Upper lobe of right lung (tissue), 1 donor: ENCODE measurements around the gene TRIM44. TPM values are rescaled to one million over a fixed set of nuclear protein-coding genes. Genes with fewer than 3 reads are reported as not detected.

Source experiments
- ATAC-seq: fragments of 200-7000 bp; cut with Tn5 transposase; one replicate; pipeline ENCODE4 v1.9.1; 2020; ENCODE audit warnings: mild to moderate bottlenecking, moderate library complexity
- DNase-seq: peaks from one replicate; pipeline ENCODE4 v3.0.0-alpha.2; 2020
- H3K27ac ChIP-seq: fragments of 200-600 bp; one replicate; pipeline ENCODE4 v1.8.0; 2022
- H3K27me3 ChIP-seq: fragments of 200-600 bp; one replicate; pipeline ENCODE4 v1.8.0; 2022; ENCODE audit warnings: mild to moderate bottlenecking
- H3K36me3 ChIP-seq: fragments of 200-600 bp; one replicate; pipeline ENCODE4 v1.8.0; 2022
- H3K4me1 ChIP-seq: fragments of 200-600 bp; one replicate; pipeline ENCODE4 v1.8.0; 2022
- H3K4me3 ChIP-seq: fragments of 200-600 bp; one replicate; pipeline ENCODE4 v1.8.0; 2022; ENCODE audit warnings: mild to moderate bottlenecking
- H3K9me3 ChIP-seq: fragments of 200-600 bp; one replicate; pipeline ENCODE4 v1.8.0; 2022
- CTCF ChIP-seq: fragments of 200-600 bp; IDR thresholded peaks from one replicate; pipeline ENCODE4 v1.8.0; 2022; ENCODE audit warnings: antibody characterized with exemption
- intact Hi-C: fragments of 100-400 bp; cut with DNase I; formaldehyde crosslinking; loops from one replicate; pipeline ENCODE4 v1.11.0; 2022
- total RNA-seq: library from RNA; stranded (reverse); fragmentation: NEBNext Ultra II Directional; extraction: Animal tissue kit (Norgen Biotek cat#: 25700); gene quantifications from one replicate; pipeline ENCODE4 v1.2.1, GENCODE V29; 2021
- donor health status: DM: no; HTN: yes; CAD: no; lungs with severe emphysema.

The TRIM44 gene
- total RNA-seq, 1 donor from 2014 or later, result 67.2 TPM

DNA sequence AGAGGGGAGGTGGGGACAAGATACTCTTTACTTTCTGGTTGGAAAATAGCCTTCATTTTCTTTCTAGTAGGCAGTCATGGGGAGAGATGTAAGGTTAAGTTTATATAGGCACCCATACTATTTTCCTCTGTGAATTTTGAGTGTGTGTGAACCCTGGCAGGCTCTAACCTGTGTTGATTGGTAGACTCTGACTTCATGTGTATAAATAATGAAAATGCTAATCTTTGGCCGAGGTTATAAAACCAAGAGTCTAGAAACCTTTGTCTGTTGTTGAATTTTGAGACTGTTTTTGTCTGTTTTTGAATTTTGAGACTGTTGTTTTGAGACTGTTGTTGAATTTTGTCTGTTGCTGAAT, 14.0 kb downstream of the TRIM44 start:
- no peak for ATAC-seq
- Histone ChIP-seq H3K4me3 (no peak overlapping the region), H3K27me3 (no peaks in the 10 kb centered on the region), H3K9me3 (no peaks in the 10 kb centered on the region), H3K4me1 (peaks cover 7% of the 10 kb centered on the region), H3K36me3 (no peaks in the 10 kb centered on the region), H3K27ac (no peak overlapping the region)
- DNase-seq, result no peak
- TF ChIP-seq CTCF, result no peak
- intact Hi-C loops, result no loop called here

GRCh38 chr11:35677904-35678303, 15.3 kb downstream of the TRIM44 start:
- ATAC-seq, result no peak
- Histone ChIP-seq H3K27ac (no peak overlapping the region), H3K4me3 (no peak overlapping the region), H3K27me3 (no peaks in the 10 kb centered on the region), H3K4me1 (peaks cover 8% of the 10 kb centered on the region), H3K36me3 (no peaks in the 10 kb centered on the region), H3K9me3 (no peaks in the 10 kb centered on the region)
- intact Hi-C loops, result no loop called here
- DNase-seq, result no peak
- TF ChIP-seq CTCF, result no peak

DNA sequence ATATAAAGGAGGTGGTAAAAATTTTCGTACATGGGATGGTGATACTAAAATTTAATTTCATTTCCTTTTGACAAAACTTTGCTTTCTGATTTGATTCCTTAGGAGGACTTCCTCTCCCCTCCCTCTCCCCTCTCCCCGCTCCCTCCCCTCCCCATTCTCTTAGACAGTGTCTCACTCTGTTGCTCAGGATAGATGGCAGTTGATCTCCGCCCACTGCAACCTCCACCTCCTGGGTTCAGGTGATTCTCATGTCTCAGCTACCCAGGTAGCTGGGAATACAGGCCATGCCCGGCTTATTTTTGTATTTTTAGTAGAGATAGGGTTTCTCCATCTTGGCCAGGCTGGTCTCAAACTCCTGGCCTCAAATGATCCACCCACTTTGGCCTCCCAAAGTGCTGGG, 15.9 kb downstream of the TRIM44 start:
- H3K4me1 ChIP-seq, result peaks cover 12% of the 10 kb centered on the region

GRCh38 chr11:35678975-35679374, 16.4 kb downstream of the TRIM44 start:
- peaks cover 17% of the 10 kb centered on the region for H3K4me1 ChIP-seq
- TF ChIP-seq CTCF, result no peak
- ATAC-seq, result no peak
- no peak overlapping the region for H3K4me3 ChIP-seq
- no peak overlapping the region for H3K27ac ChIP-seq
- no peak for DNase-seq
- no peaks in the 10 kb centered on the region for H3K9me3 ChIP-seq
- no peaks in the 10 kb centered on the region for H3K27me3 ChIP-seq
- H3K36me3 ChIP-seq, result no peaks in the 10 kb centered on the region
- intact Hi-C loops, result no loop called here

More for the DNA sequence above, 15.9 kb downstream of the TRIM44 start:
- intact Hi-C loops, result no loop called here
- H3K36me3 ChIP-seq, result no peaks in the 10 kb centered on the region
- ATAC-seq (no peak), DNase-seq (no peak)
- no peaks in the 10 kb centered on the region for H3K9me3 ChIP-seq
- no peak overlapping the region for H3K4me3 ChIP-seq
- no peak overlapping the region for H3K27ac ChIP-seq
- no peak for TF ChIP-seq CTCF
- no peaks in the 10 kb centered on the region for H3K27me3 ChIP-seq

DNA sequence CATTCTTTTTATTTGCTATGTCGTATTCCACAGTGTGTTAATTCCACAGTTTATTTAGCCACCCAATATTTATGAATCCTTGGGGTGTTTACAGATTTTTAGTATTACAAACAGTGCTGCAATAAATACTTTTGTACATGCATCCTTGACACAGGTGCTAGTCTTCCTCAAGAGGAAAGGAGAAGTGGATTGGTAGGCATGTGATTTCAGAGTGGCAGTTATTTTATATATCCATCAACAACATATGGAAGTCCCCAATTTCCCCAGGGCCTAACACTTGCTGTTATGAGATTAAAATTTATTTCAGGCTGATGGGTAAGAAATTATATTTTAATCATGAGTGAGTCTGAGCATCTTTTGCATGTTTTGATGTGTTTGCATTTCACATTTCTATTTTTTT, 17.9 kb downstream of the TRIM44 start:
- intact Hi-C loops, result no loop called here
- H3K27me3 ChIP-seq, result no peaks in the 10 kb centered on the region
- no peak overlapping the region for H3K27ac ChIP-seq
- peaks cover 24% of the 10 kb centered on the region for H3K4me1 ChIP-seq
- no peaks in the 10 kb centered on the region for H3K9me3 ChIP-seq
- H3K4me3 ChIP-seq, result no peak overlapping the region
- no peaks in the 10 kb centered on the region for H3K36me3 ChIP-seq
- TF ChIP-seq CTCF, result no peak
- DNase-seq, result no peak
- no peak for ATAC-seq

DNA sequence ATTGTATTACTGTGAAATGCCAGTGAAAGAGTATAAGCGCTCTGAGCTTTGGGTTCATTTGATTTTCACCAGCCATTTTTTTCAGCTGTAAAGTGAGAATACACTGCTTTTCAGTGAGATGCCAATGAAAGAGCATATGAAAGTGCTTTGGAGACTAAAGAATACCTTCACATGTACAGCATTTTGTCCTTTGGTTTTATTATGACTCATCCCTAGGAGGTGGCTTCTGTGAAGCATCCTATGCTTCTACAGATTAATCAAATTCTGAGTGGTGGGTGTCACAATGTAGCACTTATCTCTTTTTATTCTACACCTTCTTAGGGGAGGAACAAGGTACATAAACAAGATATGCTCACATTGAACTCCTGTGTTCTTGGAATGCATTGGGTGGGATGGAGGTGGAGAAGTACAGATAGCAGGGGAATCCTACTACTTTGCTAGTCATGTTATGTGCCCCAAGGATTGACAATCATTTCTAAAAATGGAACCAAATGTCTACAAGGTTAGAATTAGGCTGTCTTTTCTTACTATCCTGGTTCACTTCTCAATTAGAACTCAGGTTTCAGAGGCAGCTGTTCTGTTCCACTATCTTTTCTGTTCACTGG, 18.7 kb downstream of the TRIM44 start:
- Histone ChIP-seq H3K4me1 (peaks cover 23% of the 10 kb centered on the region), H3K4me3 (no peak overlapping the region), H3K27ac (no peak overlapping the region), H3K9me3 (no peaks in the 10 kb centered on the region), H3K36me3 (peaks cover 6% of the 10 kb centered on the region), H3K27me3 (no peaks in the 10 kb centered on the region)
- intact Hi-C loops, result no loop called here
- TF ChIP-seq CTCF, result no peak
- DNase-seq (no peak), ATAC-seq (no peak)
